A673 (cell line): ENCODE measurements around the gene TRAF1.

Experiments
- CTCF ChIP-seq: fragments of 300-800, 200-600 bp; sonication (generic); conservative IDR thresholded peaks from 2 replicates; pipeline ENCODE4 v1.5.1; 2017; ENCODE audit warnings: low read depth, mild to moderate bottlenecking, antibody characterized with exemption, low read length, moderate library complexity, mixed read lengths
- EZH2 ChIP-seq: fragments of 200-600 bp; sonication (generic); IDR thresholded peaks from 2 replicates; pipeline ENCODE4 v1.6.1; 2017; ENCODE audit warnings: borderline replicate concordance, low read depth, mild to moderate bottlenecking, mixed read lengths, antibody characterized with exemption, low read length; ENCODE audit not compliant: poor library complexity, severe bottlenecking

GRCh38 chr9:120875954-120876841, 50.4 kb downstream of the TRAF1 start:
- TF ChIP-seq CTCF (no peak), EZH2 (no peak)
